GM18498 (cell line): ENCODE data around the gene THAP7.

Experiments used
- ATAC-seq: cut with Tn5 transposase; IDR thresholded peaks from one replicate; pipeline ENCODE4 v1.9.1; 2021; ENCODE audit warnings: mild to moderate bottlenecking, moderate library complexity; ENCODE audit not compliant: unreplicated experiment

THAP7 gene

DNA sequence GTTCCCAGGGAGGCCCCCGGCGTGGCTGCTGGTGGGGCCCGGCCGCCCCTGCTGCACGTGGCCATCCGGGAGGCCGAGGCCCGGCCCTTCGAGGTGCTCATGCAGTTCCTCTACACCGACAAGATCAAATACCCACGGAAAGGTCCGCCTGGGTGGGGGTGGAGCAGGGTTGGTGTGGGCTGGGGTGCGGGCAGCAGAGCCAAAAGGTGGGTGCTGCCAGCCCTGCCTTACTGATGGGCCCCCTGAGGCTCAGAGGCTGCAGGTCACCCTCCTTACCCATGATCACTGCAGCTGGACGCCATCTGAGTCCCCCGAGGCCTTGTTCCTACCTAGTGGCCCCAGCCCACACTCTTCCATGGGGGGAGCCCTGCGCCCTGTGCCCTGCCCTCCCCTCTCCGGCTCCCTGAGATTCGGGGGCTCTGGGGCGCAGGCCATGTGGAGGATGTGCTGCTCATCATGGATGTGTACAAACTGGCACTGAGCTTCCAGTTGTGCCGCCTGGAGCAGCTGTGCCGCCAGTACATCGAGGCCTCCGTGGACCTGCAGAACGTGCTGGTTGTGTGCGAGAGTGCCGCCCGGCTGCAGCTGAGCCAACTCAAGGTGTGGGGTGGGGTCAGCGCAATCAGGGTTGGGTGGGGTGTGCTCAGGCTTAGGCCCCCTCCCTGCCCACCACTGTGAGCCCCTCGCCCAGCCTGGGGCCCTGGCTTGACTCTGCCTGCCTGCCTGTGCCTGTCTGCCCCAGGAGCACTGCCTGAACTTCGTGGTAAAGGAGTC is 7.6 kb downstream of the THAP7 start:
- ATAC-seq = no peak

DNA sequence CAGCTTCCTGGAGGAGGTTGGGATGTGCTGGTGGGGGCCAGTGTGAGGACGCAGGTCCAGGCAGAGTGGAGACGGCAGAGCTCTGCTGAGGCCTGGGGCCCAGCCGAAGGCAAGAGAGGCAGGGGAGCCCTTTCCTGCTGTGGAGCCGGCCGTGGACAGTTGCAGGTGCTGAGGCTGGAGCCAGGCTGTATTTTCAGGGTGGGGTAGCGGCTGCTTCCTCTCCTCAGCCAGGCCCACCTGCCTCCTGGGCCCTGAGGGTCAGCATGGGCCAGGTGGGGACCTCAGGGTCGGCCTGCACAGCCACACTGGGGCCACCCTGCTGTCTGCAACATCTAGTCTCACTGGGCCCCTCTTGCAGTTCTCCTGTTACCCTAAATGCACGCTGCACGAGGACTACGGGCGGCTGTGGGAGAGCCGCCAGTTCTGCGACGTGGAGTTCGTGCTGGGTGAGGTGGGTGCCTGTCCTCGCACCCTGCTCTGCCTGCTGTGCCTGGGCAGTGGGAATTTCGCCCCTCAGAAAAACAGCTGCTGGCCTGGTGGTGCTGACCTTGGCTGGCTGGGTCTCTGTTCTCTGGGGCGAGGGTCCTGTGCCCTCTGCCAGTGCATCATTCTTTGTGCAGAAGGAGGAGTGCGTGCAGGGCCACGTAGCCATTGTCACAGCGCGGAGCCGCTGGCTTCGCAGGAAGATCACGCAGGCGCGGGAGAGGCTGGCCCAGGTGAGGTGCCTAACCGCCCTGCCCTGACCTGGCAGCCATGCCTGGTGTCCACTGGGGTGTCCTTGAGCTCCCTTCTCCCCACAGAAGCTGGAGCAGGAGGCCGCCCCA is 8.4 kb downstream of the THAP7 start:
- no peak for ATAC-seq

- no peak for ATAC-seq
Observed at GRCh38 chr22:20992456-20993303, 9.2 kb downstream of the THAP7 start.

DNA sequence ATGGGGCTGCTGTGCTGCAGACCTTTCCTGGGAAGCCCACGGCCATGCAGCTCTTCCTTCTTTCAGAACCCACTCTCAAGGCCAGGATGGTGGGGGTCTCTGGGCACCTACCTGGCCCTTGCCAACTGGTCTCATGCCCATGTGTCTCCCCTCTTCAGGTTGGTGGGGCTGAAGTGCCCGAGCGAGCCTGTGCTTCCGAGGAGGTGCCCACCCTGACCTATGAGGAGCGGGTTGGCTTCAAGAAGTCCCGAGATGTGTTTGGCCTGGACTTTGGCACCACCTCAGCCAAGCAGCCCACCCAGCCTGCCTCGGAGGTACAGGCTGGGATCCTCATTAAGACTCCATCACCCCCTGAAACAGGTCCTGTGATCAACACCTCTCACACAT is 9.9 kb downstream of the THAP7 start:
- no peak for ATAC-seq

DNA sequence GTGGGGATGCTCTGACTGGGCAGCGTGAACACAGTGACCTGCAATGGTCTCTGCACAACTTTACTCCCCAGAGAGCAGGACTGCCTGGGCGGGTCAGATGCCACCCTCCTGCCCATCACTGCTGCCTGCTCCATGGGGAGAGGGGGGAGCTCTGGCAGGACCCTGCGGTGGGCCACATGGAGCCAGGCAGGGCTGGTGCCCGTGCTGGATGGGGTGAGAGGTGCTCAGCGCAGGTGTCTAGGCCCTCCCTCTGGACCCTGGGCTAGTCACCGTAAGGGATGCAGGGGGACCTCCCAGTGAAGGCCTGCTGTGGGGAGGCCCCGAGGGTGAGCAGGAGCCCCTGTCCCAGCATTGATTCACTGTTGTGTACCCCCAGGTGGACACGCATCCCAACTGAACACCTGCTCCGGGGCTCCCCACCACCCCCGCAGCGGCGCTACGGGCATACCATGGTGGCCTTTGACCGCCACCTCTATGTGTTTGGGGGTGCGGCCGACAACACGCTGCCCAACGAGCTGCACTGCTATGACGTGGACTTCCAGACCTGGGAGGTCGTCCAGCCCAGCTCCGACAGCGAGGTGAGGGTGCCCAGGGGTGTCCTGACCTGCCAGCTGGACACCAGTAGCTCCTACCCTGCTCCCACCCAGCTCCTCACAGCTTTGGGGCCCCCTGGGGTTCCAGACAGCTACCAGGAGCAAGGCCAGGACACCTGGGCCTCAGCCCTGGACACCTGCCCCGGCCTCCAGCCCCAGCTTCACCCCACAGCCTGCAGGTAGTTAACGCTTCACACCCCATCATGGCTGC is 10.5 kb downstream of the THAP7 start:
- ATAC-seq = no peak

GRCh38 chr22:20990184-20991180 is 11.4 kb downstream of the THAP7 start:
- no peak for ATAC-seq

- ATAC-seq = no peak
Observed at GRCh38 chr22:20989323-20990138, 12.4 kb downstream of the THAP7 start.

DNA sequence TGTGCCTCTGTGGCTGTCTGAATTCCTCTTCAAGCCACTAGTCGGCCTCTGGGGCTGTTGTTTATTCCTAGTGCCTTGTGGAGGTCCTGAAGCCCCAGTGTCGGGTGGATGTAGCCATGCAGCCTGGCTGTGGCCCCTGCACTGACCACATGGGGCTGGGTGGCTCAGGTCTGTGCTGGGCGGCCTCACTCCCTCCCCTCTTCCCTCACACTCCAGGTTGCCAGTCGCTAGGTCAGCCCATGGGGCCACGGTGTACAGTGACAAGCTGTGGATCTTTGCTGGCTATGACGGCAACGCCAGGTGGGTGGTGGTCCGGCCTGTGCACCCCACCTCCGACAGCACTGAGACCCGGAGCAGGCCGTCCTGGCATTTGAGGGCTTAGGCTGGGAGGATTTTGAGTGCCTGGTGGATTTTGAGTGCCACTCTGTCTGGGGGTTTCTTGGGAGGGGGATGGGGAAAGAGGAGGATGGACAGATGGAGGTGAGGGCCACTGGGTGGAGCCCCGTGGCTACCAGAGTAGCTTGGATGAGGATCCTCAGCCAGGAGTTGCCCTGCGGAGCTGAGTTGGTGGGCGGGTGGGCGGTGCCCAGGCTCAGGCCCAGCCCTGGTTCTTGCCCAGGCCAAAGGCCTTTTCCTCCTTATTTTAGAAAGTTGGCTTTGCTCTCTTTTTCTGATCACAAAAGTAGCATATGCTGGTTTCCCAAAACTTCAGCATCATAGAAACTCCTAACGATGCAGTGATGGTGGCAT is 13.2 kb downstream of the THAP7 start:
- no peak for ATAC-seq

DNA sequence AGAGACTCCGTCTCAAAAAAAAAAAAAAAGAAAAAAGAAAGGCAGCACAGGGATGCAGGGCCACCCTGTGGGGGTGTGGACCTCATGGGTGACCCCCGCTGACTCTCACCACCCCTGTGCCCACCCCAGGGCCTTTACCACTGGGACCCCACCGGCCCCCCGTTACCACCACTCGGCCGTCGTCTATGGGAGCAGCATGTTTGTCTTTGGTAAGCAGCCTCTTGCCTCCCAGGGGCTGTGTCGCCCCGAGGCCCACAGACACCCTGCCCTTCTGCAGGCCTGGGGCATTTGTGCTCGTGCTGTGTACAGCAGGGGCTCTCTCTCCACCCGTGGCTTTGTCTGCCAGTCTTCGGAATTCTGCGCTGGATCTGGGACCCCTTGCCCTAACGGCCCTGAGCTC is 14.5 kb downstream of the THAP7 start:
- ATAC-seq = no peak

GRCh38 chr22:20986365-20986764 is 15.6 kb downstream of the THAP7 start:
- ATAC-seq = no peak

DNA sequence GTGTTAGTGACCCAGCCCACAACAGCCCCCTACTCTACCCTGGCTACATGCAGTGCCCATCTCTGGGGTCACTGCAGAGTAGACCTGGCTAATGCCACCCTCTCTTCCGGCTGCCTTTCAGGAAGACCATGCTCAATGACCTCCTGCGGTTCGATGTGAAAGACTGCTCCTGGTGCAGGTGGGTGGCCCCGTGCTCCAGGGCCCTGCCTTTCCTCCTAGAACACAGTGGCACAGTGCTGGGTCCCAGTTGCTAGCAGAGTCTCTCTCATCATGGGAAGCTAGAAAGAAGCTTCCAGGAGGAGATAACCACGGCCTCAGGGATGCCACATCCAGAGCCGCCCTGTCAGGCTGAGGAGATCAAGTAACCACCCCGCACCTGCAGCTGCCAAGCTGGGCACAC is 16.2 kb downstream of the THAP7 start:
- ATAC-seq = no peak

DNA sequence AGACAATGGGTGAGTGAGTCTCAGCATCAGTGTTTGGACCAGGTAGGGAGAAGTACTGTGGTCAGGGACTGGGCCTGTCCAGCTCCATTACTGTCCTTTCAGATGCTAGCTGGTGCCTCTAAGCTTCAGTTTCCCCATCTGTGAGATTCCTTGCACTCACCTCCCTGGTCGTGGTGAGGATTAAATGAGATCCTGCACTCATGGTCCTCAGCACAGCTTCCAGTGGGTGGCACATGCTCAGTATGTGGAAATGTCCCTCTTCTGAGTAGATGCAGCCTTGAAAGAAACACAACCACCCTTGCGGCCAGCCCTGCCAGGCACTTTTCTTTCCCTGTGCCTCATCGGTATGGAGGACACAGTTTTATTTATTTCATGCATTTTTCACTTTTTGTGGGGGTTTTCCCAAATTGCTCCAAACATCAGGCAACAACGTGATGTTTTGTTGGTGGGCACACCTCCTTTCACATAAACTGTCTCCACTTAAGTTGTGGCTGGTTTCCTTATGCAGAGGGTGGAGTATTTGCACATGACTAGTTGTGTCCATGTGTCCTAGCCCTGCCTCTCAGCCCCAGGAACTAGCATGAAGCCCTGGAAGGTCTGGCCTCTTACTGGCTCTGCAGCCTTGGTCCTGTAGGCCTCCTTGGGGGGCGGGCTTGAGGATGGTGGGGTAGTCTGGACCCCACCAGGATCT is 18.7 kb downstream of the THAP7 start:
- no peak for ATAC-seq

GRCh38 chr22:20982563-20982882 is 19.4 kb downstream of the THAP7 start:
- ATAC-seq = peak; percentile 12

- peak; percentile 80 for ATAC-seq
Observed at GRCh38 chr22:20981787-20982562, 19.9 kb downstream of the THAP7 start, which contains the start of gene LZTR1. LZTR1 (plus strand) TSS chr22:20982297; CDS start chr22:20982372, 75 bp downstream.

GRCh38 chr22:20980938-20981722 is 20.8 kb downstream of the THAP7 start:
- no peak for ATAC-seq

DNA sequence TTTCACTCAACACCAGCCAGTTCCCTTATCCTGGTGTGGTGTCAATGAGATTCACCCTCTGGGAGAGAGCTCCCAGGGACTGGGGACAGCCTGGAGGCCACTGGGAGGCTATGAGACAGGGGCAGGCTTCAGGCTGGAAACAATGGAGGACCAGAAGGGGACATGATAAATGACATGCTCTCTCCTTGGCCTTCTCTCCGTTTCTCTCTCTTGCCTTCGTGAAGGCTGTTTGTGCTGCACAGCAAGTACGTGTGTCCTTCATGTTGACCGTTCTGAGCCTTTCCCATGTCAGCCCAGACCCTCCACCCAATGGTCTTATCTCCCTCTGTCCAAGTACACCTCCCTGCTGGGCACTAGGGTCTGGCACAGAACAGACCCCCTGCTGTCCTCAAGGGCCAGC is 21.4 kb downstream of the THAP7 start:
- no peak for ATAC-seq
